Spleen (tissue), 7 donors: ENCODE results near the gene TSHZ3.

Experiments used
- CTCF ChIP-seq, 11 experiments: fragments of 200-600 bp in 7 of 11; fragments of 450-650 bp in 4 of 11; sonication (generic) in 4 of 11; IDR thresholded peaks in 8 of 11; conservative IDR thresholded peaks in 3 of 11; 1 replicate in 7 of 11; 2 replicates in 4 of 11; pipeline versions ENCODE4 v1.4.0 to v1.8.0; 2016 to 2021; ENCODE audit warnings: antibody characterized with exemption in 11 of 11, inconsistent platforms in 4 of 11, mild to moderate bottlenecking in 1 of 11
- POLR2A ChIP-seq, 3 donors: fragments of 450-650 bp; IDR thresholded peaks; one replicate each; pipeline ENCODE4 v1.5.1; 2017; ENCODE audit warnings: antibody characterized with exemption in 3 of 3, mild to moderate bottlenecking in 1 of 3
- POLR2AphosphoS5 ChIP-seq, 3 donors: sonication (generic); formaldehyde crosslinking; IDR thresholded peaks; one replicate each; pipeline ENCODE4 v1.5.1; 2017; ENCODE audit warnings: antibody characterized with exemption in 3 of 3
- donor health status: DM: no; HTN: no; CAD: no; lungs with moderate emphysema.
- donor health status: DM: no; HTN: no; CAD: no.
- donor health status: DM: no; HTN: no; CAD: no.

GRCh38 chr19:31296741-31297390 lies 52.4 kb downstream of the TSHZ3 start:
- TF ChIP-seq CTCF (IDR thresholded peaks at IDR 0.05 in 8 of 11, conservative IDR thresholded peaks at IDR 0.05 in 3 of 11) (no peak), POLR2AphosphoS5 (IDR thresholded peaks at IDR 0.05) (no peak), POLR2A (IDR thresholded peaks at IDR 0.05) (no peak)
